ENCODE data around the gene CRTAC1. TPM values are rescaled to one million over a fixed set of nuclear protein-coding genes. Genes with fewer than 3 reads are reported as not detected.

The CRTAC1 gene
- total and polyA plus RNA-seq, 10 of the 15 experiments (the other 5 are each of a cell fraction or from before 2014, with no cell fraction given) = 0.10 TPM; not detected in 9

- in situ Hi-C loops (cut with MboI) = no loop called here
- Histone ChIP-seq H4K20me1 (ENCODE audit: control insufficient read depth, insufficient read depth) (no peaks in the 10 kb centered on the region), H3K9me3 (replicated peaks; ENCODE audit: control insufficient read depth, insufficient read depth, low read length) (no peaks in the 10 kb centered on the region), H3K79me2 (ENCODE audit: control insufficient read depth, insufficient read depth, low read length) (no peaks in the 10 kb centered on the region), H3K4me3 (no peak overlapping the region), H2AFZ (ENCODE audit: control insufficient read depth, low read depth, low read length) (no peak overlapping the region), H3K9ac (ENCODE audit: control insufficient read depth, insufficient read depth, low read length) (no peak overlapping the region), H3K27me3 (replicated peaks in 1 of 2; ENCODE audit: control insufficient read depth in 2 of 2, insufficient read depth in 2 of 2, low read length in 1 of 2) (peaks cover 0 to 2% of the 10 kb centered on the region in 2 experiments; a peak in 2 of 4 replicates), H3K36me3 (ENCODE audit: control insufficient read depth in 2 of 2, insufficient read depth in 2 of 2, low read length in 1 of 2) (no peaks in the 10 kb centered on the region), H3K4me2 (ENCODE audit: control insufficient read depth, insufficient read depth) (no peak overlapping the region), H3K4me1 (ENCODE audit: control insufficient read depth, insufficient read depth, low read length) (no peaks in the 10 kb centered on the region), H3K27ac (ENCODE audit: control insufficient read depth, insufficient read depth) (no peak overlapping the region)
- no peak for ATAC-seq
- RAD21 ChIA-PET (ENCODE audit: unreplicated experiment) = interaction anchor here (0.6 kb wide), 1 partner anchor 9 kb away, joined by 3 read pairs; no protein-coding TSS in a partner anchor
- no peak for FAIRE-seq
- DNase-seq (ENCODE audit: low read depth, low spot score) = no peak
- no TSS peak for BruUV-seq (replicated peaks)
- CTCF ChIA-PET = interaction anchor here (1.0 kb wide), 2 partner anchors 12 to 20 kb away, joined by 3 to 4 read pairs; no protein-coding TSS in a partner anchor
- TF ChIP-seq ZNF217 (IDR thresholded peaks at IDR 0.05) (no peak), TARDBP (IDR thresholded peaks at IDR 0.05; ENCODE audit: borderline replicate concordance) (no peak), KAT2A (conservative IDR thresholded peaks at IDR 0.05; ENCODE audit: control insufficient read depth, low read depth, low read length) (no peak), ASH2L (IDR thresholded peaks at IDR 0.05; ENCODE audit: borderline replicate concordance, low read depth) (no peak)
- 45% methylated on average over 11 of the region's 12 CpGs for WGBS (ENCODE audit: insufficient coverage, insufficient replicate concordance, low lambda C conversion rate, missing lambda C conversion rate)
- POLR2A ChIA-PET = no interaction called here
- SMC1A ChIA-PET (ENCODE audit: uncharacterized antibody, unreplicated experiment) = interaction anchor here (0.6 kb wide), 1 partner anchor 183 kb away, joined by 3 read pairs; no protein-coding TSS in a partner anchor
- intact Hi-C loops (cut with micrococcal nuclease; ENCODE audit: unreplicated experiment) = no loop called here
Observed at GRCh38 chr10:97888641-97889262, 141.7 kb downstream of the CRTAC1 start.

GRCh38 chr10:97888134-97888533 lies 142.3 kb downstream of the CRTAC1 start:
- ChIA-PET CTCF (interaction anchor here (1.0 kb wide), 1 partner anchor 20 kb away, joined by 4 read pairs; no protein-coding TSS in a partner anchor), SMC1A (ENCODE audit: uncharacterized antibody, unreplicated experiment) (interaction anchor here (0.6 kb wide), 1 partner anchor 182 kb away, joined by 3 read pairs; no protein-coding TSS in a partner anchor), RAD21 (ENCODE audit: unreplicated experiment) (no interaction called here), POLR2A (no interaction called here)
- Histone ChIP-seq H3K4me2 (ENCODE audit: control insufficient read depth, insufficient read depth) (no peak overlapping the region), H3K4me3 (no peak overlapping the region), H3K36me3 (ENCODE audit: control insufficient read depth in 2 of 2, insufficient read depth in 2 of 2, low read length in 1 of 2) (no peaks in the 10 kb centered on the region), H2AFZ (ENCODE audit: control insufficient read depth, low read depth, low read length) (no peak overlapping the region), H3K9me3 (replicated peaks; ENCODE audit: control insufficient read depth, insufficient read depth, low read length) (no peaks in the 10 kb centered on the region), H3K4me1 (ENCODE audit: control insufficient read depth, insufficient read depth, low read length) (no peaks in the 10 kb centered on the region), H3K27ac (ENCODE audit: control insufficient read depth, insufficient read depth) (no peak overlapping the region), H3K79me2 (ENCODE audit: control insufficient read depth, insufficient read depth, low read length) (no peaks in the 10 kb centered on the region), H4K20me1 (ENCODE audit: control insufficient read depth, insufficient read depth) (no peaks in the 10 kb centered on the region), H3K27me3 (replicated peaks in 1 of 2; ENCODE audit: control insufficient read depth in 2 of 2, insufficient read depth in 2 of 2, low read length in 1 of 2) (peaks cover 0 to 2% of the 10 kb centered on the region in 2 experiments; a peak in 2 of 4 replicates), H3K9ac (ENCODE audit: control insufficient read depth, insufficient read depth, low read length) (no peak overlapping the region)
- FAIRE-seq (no peak), DNase-seq (ENCODE audit: low read depth, low spot score) (no peak), ATAC-seq (no peak)
- BruUV-seq (replicated peaks) = no TSS peak
- no peak for TF ChIP-seq POLR2A (IDR thresholded peaks at IDR 0.05; ENCODE audit: low read depth, low read length)
- intact Hi-C loops (cut with micrococcal nuclease; ENCODE audit: unreplicated experiment) (no loop called here), in situ Hi-C loops (cut with MboI) (no loop called here)
- 52% methylated on average over 7 of the region's 7 CpGs for WGBS (ENCODE audit: insufficient coverage, insufficient replicate concordance, low lambda C conversion rate, missing lambda C conversion rate)

Measured in GM12878 (cell line).